ENCODE measurements around the gene ATL2. TPM values are rescaled to one million over a fixed set of nuclear protein-coding genes. Genes with fewer than 3 reads are reported as not detected.
"Not testable (repeated sequence)": the region's sequence is repeated elsewhere in the genome, so short reads cannot be mapped to it uniquely, and the experiment has no call there.

ATL2 gene
- 10 to 100 TPM; 65.2 to 66.6 (median 66.3) TPM for polyA plus RNA-seq (ENCODE audit: insufficient read length in 3 of 3)

GRCh38 chr2:38377050-38377828, at the start of gene ATL2:
Gene ATL2, minus strand, starts transcription at chr2:38377273. Its CDS starts 13 bp downstream, at chr2:38377260.
- peak; percentile 77 to 89 (median 87) for DNase-seq (ENCODE audit: low read depth in 3 of 3, low spot score in 2 of 3)

GRCh38 chr2:38423763-38424162, 46.7 kb upstream of the ATL2 start:
- DNase-seq (ENCODE audit: low read depth in 3 of 3, low spot score in 2 of 3), result no peak

GRCh38 chr2:38421274-38422056, 44.4 kb upstream of the ATL2 start:
- no peak for DNase-seq (ENCODE audit: low read depth in 3 of 3, low spot score in 2 of 3)

GRCh38 chr2:38419499-38419898, 42.4 kb upstream of the ATL2 start:
- no peak for DNase-seq (ENCODE audit: low read depth in 3 of 3, low spot score in 2 of 3)

GRCh38 chr2:38418735-38419134, 41.7 kb upstream of the ATL2 start:
- DNase-seq (ENCODE audit: low read depth in 3 of 3, low spot score in 2 of 3), result no peak

- no peak for DNase-seq (ENCODE audit: low read depth in 3 of 3, low spot score in 2 of 3)
Measured at GRCh38 chr2:38417745-38418689, 40.9 kb upstream of the ATL2 start.

- DNase-seq (ENCODE audit: low read depth in 3 of 3, low spot score in 2 of 3), result no peak
Measured at GRCh38 chr2:38416296-38417036, 39.4 kb upstream of the ATL2 start.

GRCh38 chr2:38415728-38416291, 38.7 kb upstream of the ATL2 start:
- no peak for DNase-seq (ENCODE audit: low read depth in 3 of 3, low spot score in 2 of 3)

- no peak for DNase-seq (ENCODE audit: low read depth in 3 of 3, low spot score in 2 of 3)
Measured at GRCh38 chr2:38415023-38415422, 38.0 kb upstream of the ATL2 start.

GRCh38 chr2:38412235-38412871, 35.3 kb upstream of the ATL2 start:
- DNase-seq (ENCODE audit: low read depth in 3 of 3, low spot score in 2 of 3), result not testable (repeated sequence)

GRCh38 chr2:38409156-38410102, 32.4 kb upstream of the ATL2 start:
- no peak for DNase-seq (ENCODE audit: low read depth in 3 of 3, low spot score in 2 of 3)

- no peak for DNase-seq (ENCODE audit: low read depth in 3 of 3, low spot score in 2 of 3)
Measured at GRCh38 chr2:38407111-38407682, 30.1 kb upstream of the ATL2 start.

GRCh38 chr2:38406597-38407110, 29.6 kb upstream of the ATL2 start:
- DNase-seq (ENCODE audit: low read depth in 3 of 3, low spot score in 2 of 3), result no peak

- no peak for DNase-seq (ENCODE audit: low read depth in 3 of 3, low spot score in 2 of 3)
Measured at GRCh38 chr2:38405917-38406596, 29.0 kb upstream of the ATL2 start.

GRCh38 chr2:38400513-38400912, 23.4 kb upstream of the ATL2 start:
- no peak for DNase-seq (ENCODE audit: low read depth in 3 of 3, low spot score in 2 of 3)

GRCh38 chr2:38398739-38399138, 21.7 kb upstream of the ATL2 start:
- DNase-seq (ENCODE audit: low read depth in 3 of 3, low spot score in 2 of 3), result no peak

GRCh38 chr2:38394903-38395341, 17.8 kb upstream of the ATL2 start:
- DNase-seq (ENCODE audit: low read depth in 3 of 3, low spot score in 2 of 3), result no peak
